HG03460 (cell line): Measurements from ENCODE around the gene PDE6H.

ENCODE experiments used
- ATAC-seq: cut with Tn5 transposase; IDR thresholded peaks from one replicate; pipeline ENCODE4 v1.9.1; 2021; ENCODE audit not compliant: unreplicated experiment

Gene PDE6H

GRCh38 chr12:14999695-15000365 lies 27.0 kb downstream of the PDE6H start:
- ATAC-seq: no peak

DNA sequence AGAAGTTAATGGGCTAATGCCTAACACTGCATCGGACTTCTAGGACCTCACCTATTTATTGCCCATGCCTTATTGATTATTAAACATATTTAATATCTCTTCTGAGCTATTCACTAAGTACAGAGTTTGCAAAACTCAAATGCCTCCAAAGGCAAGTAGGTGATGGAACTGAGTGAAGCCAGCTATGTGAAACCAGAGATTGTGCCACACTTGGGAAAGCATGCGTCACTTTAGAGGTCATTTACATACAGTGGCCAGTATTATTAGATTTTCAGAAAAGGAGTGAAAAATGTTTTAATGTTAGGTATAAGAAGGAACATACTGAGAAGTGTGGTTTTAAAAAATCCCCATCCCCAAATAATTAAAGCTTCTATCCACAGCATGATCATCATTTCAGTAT lies 27.7 kb downstream of the PDE6H start:
- ATAC-seq: no peak

- ATAC-seq: no peak
Observed at GRCh38 chr12:15001733-15002382, 29.0 kb downstream of the PDE6H start.

DNA sequence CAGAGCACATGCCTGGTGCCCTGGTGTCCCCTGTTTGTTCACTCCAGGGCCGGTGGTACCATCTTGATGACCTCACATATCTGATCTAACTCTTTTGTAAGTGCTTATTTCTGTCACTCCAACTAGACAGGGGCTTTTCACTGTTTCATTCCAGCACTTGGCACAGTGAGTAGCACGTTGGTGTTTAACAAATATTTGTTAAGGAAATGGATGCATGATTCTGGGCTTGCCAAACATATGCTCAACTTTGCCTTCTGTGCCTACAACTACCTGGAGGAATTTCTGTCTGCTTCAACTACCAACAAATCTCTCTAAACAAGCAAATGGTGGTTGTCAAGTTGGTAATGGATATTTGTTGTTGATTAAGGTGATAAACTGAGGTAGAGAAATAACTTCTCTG lies 31.6 kb downstream of the PDE6H start:
- no peak for ATAC-seq

- ATAC-seq: no peak
Observed at GRCh38 chr12:15005064-15005463, 32.2 kb downstream of the PDE6H start.

- no peak for ATAC-seq
Observed at GRCh38 chr12:15007551-15007950, 34.7 kb downstream of the PDE6H start.

DNA sequence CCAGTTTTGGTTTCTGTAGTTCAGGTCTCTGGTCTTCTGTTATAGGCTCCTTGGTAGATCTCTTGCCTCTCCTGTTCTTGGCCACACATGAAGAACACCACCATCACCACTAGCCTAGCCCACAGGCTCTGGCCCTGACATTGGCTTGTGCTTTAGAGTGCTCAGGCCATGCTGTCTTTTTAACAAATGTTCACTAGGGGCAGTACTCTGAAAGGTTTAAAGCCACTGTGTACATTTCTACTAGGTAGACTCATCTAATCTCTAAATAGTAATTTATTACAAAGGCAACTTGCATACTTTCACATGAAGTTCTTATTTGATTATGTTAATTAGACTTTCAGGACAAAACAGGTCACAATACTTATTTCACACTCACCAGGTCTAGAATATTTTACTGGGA lies 38.3 kb downstream of the PDE6H start:
- ATAC-seq: no peak

DNA sequence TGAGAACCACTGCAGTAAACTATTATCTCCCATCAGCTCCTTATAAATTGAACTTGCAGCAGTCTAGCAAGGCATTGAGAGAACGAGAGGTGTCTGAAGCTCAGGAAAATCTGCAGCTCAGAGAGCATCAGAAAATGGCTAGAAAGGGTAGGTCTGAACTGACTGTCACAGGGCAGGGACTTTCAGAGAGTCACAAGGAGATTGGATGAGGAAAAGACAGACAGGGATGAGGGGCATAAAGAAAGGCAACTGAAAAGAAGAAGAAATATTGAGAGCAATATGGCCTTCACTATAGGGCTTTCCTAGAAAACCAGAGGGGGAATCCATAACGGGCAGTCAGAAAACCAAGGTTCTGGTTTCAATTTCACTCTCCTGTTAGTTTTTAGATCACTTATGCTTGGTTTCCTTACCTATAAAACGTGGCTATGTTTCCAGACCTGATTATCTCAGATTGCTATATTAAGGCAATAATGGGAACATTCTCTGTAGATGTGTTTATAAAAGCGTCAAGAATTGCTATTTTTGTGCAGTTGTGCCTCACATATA lies 40.9 kb downstream of the PDE6H start:
- ATAC-seq: no peak

DNA sequence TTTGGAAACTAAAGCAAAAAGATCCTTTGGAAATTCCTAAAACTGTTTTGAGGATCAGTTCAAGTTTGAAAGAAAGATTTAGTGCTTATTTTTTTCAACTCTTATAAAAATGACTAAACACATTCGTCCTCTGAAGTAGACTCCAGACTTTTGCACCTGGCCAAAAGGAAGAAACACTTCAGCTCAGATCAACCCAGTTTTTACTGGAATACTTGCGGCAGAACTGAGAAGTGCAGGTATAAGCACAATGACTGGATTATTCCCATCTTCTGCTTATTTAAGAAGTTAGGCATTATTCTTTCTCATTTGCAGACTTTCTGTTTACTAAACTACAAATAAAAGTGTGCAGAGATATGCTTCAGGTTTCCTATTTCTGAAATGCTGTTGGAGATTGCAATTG lies 41.9 kb downstream of the PDE6H start:
- no peak for ATAC-seq

GRCh38 chr12:15015121-15015520 lies 42.3 kb downstream of the PDE6H start:
- no peak for ATAC-seq

GRCh38 chr12:15020156-15020555 lies 47.3 kb downstream of the PDE6H start:
- ATAC-seq: no peak
